NCI-H2196 (cell line): ENCODE measurements around the gene TAS2R20.
"Not testable (repeated sequence)": the region's sequence is repeated elsewhere in the genome, so short reads cannot be mapped to it uniquely, and the experiment has no call there.

Experiments used
- DNase-seq: peaks from one replicate; lab custom pipeline; 2025; ENCODE audit not compliant: unreplicated experiment; lab: John Stamatoyannopoulos, UW

TAS2R20 gene

GRCh38 chr12:10998204-10998603 lies at the start of gene TAS2R20:
Gene TAS2R20 (minus strand): TSS chr12:10998304. CDS start chr12:10997875, 429 bp downstream.
- no peak for DNase-seq

- DNase-seq: not testable (repeated sequence)
These were observed 43.3 kb upstream of the TAS2R20 start for GRCh38 chr12:11041366-11041765.

GRCh38 chr12:11040162-11040561 lies 42.1 kb upstream of the TAS2R20 start:
- no peak for DNase-seq

GRCh38 chr12:11039171-11039570 lies 41.1 kb upstream of the TAS2R20 start:
- DNase-seq: no peak

GRCh38 chr12:11033959-11034358 lies 35.9 kb upstream of the TAS2R20 start:
- not testable (repeated sequence) for DNase-seq

GRCh38 chr12:11031307-11031706 lies 33.2 kb upstream of the TAS2R20 start, which contains the start of gene TAS2R31:
Gene TAS2R31 (minus strand): TSS chr12:11031407. CDS start chr12:11031335, 72 bp downstream.
- DNase-seq: no peak

- DNase-seq: no peak
These were observed 28.0 kb upstream of the TAS2R20 start for GRCh38 chr12:11026118-11026517.

- no peak for DNase-seq
These were observed 25.3 kb upstream of the TAS2R20 start for GRCh38 chr12:11023387-11023786.

GRCh38 chr12:11022520-11022919 lies 24.4 kb upstream of the TAS2R20 start, which contains the start of gene TAS2R19:
Gene TAS2R19 (minus strand): TSS chr12:11022620. CDS start chr12:11022571, 49 bp downstream.
- DNase-seq: no peak

- no peak for DNase-seq
These were observed 18.8 kb upstream of the TAS2R20 start for GRCh38 chr12:11016937-11017336.

- no peak for DNase-seq
These were observed 17.8 kb upstream of the TAS2R20 start for GRCh38 chr12:11015775-11016430.

GRCh38 chr12:11014234-11014633 lies 16.1 kb upstream of the TAS2R20 start:
- DNase-seq: no peak

GRCh38 chr12:11007608-11008007 lies 9.5 kb upstream of the TAS2R20 start:
- no peak for DNase-seq

- no peak for DNase-seq
These were observed 3.8 kb downstream of the TAS2R20 start for GRCh38 chr12:10994307-10994706.

GRCh38 chr12:10989107-10989506 lies 9.0 kb downstream of the TAS2R20 start:
- no peak for DNase-seq

- no peak for DNase-seq
These were observed 11.3 kb downstream of the TAS2R20 start, which contains the start of gene TAS2R50 for GRCh38 chr12:10986812-10987211. Gene TAS2R50 (minus strand): TSS chr12:10986912. CDS start chr12:10986860, 52 bp downstream.

GRCh38 chr12:10982244-10982643 lies 15.9 kb downstream of the TAS2R20 start:
- no peak for DNase-seq

- no peak for DNase-seq
These were observed 23.1 kb downstream of the TAS2R20 start for GRCh38 chr12:10974965-10975364.

GRCh38 chr12:10968765-10969456 lies 29.2 kb downstream of the TAS2R20 start:
- DNase-seq: no peak

GRCh38 chr12:10967409-10967808 lies 30.7 kb downstream of the TAS2R20 start:
- DNase-seq: no peak

GRCh38 chr12:10966314-10966713 lies 31.8 kb downstream of the TAS2R20 start:
- DNase-seq: no peak

- no peak for DNase-seq
These were observed 32.6 kb downstream of the TAS2R20 start for GRCh38 chr12:10965476-10965875.
